PC-9 (cell line): ENCODE measurements around the gene FOXJ3.

ENCODE experiments used
- CTCF ChIP-seq: fragments of 200-600 bp; sonication (generic); conservative IDR thresholded peaks from 2 replicates; pipeline ENCODE4 v1.6.1; 2017; ENCODE audit warnings: mixed run types, antibody characterized with exemption, mild to moderate bottlenecking, moderate library complexity
- EZH2 ChIP-seq: fragments of 200-600 bp; sonication (generic); IDR thresholded peaks from 2 replicates; pipeline ENCODE4 v1.8.0; 2017; ENCODE audit warnings: antibody characterized with exemption, low read depth

GRCh38 chr1:42370876-42371549 is 36.0 kb upstream of the FOXJ3 start:
- TF ChIP-seq CTCF (no peak), EZH2 (no peak)
